Breast epithelium (tissue), 4 donors: Measurements from ENCODE around the gene SMIM11. TPM values are rescaled to one million over a fixed set of nuclear protein-coding genes. Genes with fewer than 3 reads are reported as not detected.
"Not testable (repeated sequence)": the region's sequence is repeated elsewhere in the genome, so short reads cannot be mapped to it uniquely, and the experiment has no call there.

Experiments used
- DNase-seq, 2 donors: peaks; one replicate each; pipeline ENCODE4 v3.0.0-alpha.2; 2019; ENCODE audit warnings: low spot score in 2 of 2
- H3K27ac ChIP-seq, 2 donors: fragments of 200-600 bp; sonication (generic) in 1 of 2; one replicate each; pipeline ENCODE4 v1.5.1; 2016 to 2019; ENCODE audit warnings: mild to moderate bottlenecking in 1 of 2
- H3K27me3 ChIP-seq, 2 donors: fragments of 200-600 bp; sonication (generic) in 1 of 2; one replicate each; pipeline versions ENCODE4 v1.5.1 to v1.6.0; 2017 to 2019; ENCODE audit warnings: control low read depth in 1 of 2, mild to moderate bottlenecking in 1 of 2
- H3K36me3 ChIP-seq: fragments of 200-600 bp; one replicate; pipeline ENCODE4 v1.5.1; 2019
- H3K4me1 ChIP-seq, 2 donors: fragments of 200-600 bp; sonication (generic); one replicate each; pipeline ENCODE4 v1.5.1; 2016 to 2019; ENCODE audit warnings: control low read depth in 1 of 2
- H3K4me3 ChIP-seq, 3 donors: fragments of 200-600 bp; sonication (generic); 1 replicate in 2 of 3; 2 replicates in 1 of 3; pipeline ENCODE4 v1.5.1; 2016 to 2019; ENCODE audit warnings: mild to moderate bottlenecking in 3 of 3, moderate library complexity in 2 of 3
- H3K9me3 ChIP-seq, 2 donors: fragments of 200-600 bp; sonication (generic) in 1 of 2; one replicate each; pipeline ENCODE4 v1.5.1; 2016 to 2019; ENCODE audit warnings: control low read depth in 1 of 2
- intact Hi-C: fragments of 100-400 bp; cut with DNase I; formaldehyde crosslinking; loops from one replicate; pipeline ENCODE4 v1.15.1; 2023; ENCODE audit warnings: low total_unique reads
- total RNA-seq, 3 donors: library from RNA; depleted of rRNA; stranded (reverse); fragments of >200 nt; gene quantifications; one replicate each; pipeline ENCODE4 v1.1.0, GENCODE V29; 2016

Gene SMIM11
- total RNA-seq, 3 donors from 2014 or later, result 8.2 to 22.5 (median 16.4) TPM

GRCh38 chr21:34406102-34406501 lies 30.8 kb downstream of the SMIM11 start:
- H3K4me3 ChIP-seq, H3K9me3 ChIP-seq, H3K27ac ChIP-seq, H3K36me3 ChIP-seq, H3K27me3 ChIP-seq, H3K4me1 ChIP-seq, DNase-seq, intact Hi-C loops: not testable (repeated sequence)

GRCh38 chr21:34406676-34407075 lies 31.4 kb downstream of the SMIM11 start:
- intact Hi-C loops, result not testable (repeated sequence)

GRCh38 chr21:34407294-34407693 lies 32.0 kb downstream of the SMIM11 start:
- H3K4me3 ChIP-seq, H3K27me3 ChIP-seq, H3K27ac ChIP-seq, intact Hi-C loops, H3K9me3 ChIP-seq, DNase-seq, H3K36me3 ChIP-seq, H3K4me1 ChIP-seq: not testable (repeated sequence)

More at GRCh38 chr21:34406676-34407075, 31.4 kb downstream of the SMIM11 start:
- DNase-seq, H3K9me3 ChIP-seq, H3K27me3 ChIP-seq, H3K27ac ChIP-seq, H3K36me3 ChIP-seq, H3K4me3 ChIP-seq, H3K4me1 ChIP-seq: not testable (repeated sequence)

GRCh38 chr21:34417448-34418077 lies 42.3 kb downstream of the SMIM11 start:
- H3K36me3 ChIP-seq, H3K4me1 ChIP-seq, H3K27me3 ChIP-seq, intact Hi-C loops, H3K9me3 ChIP-seq, H3K27ac ChIP-seq, H3K4me3 ChIP-seq, DNase-seq: not testable (repeated sequence)

GRCh38 chr21:34423805-34424204 lies 48.5 kb downstream of the SMIM11 start, which contains the start of gene SMIM34:
Gene SMIM34, minus strand, starts transcription at chr21:34423951. Its CDS starts 112 bp downstream, at chr21:34423839.
- H3K27ac ChIP-seq, H3K27me3 ChIP-seq, H3K4me1 ChIP-seq, H3K4me3 ChIP-seq, H3K9me3 ChIP-seq, intact Hi-C loops, H3K36me3 ChIP-seq, DNase-seq: not testable (repeated sequence)

GRCh38 chr21:34427339-34427738 lies 52.0 kb downstream of the SMIM11 start:
- H3K4me3 ChIP-seq, DNase-seq, H3K4me1 ChIP-seq, H3K36me3 ChIP-seq, H3K9me3 ChIP-seq, intact Hi-C loops, H3K27me3 ChIP-seq, H3K27ac ChIP-seq: not testable (repeated sequence)

- H3K9me3 ChIP-seq, intact Hi-C loops, H3K36me3 ChIP-seq, H3K4me1 ChIP-seq, H3K27ac ChIP-seq, H3K27me3 ChIP-seq, H3K4me3 ChIP-seq, DNase-seq: not testable (repeated sequence)
Measured at GRCh38 chr21:34428441-34428840, 53.1 kb downstream of the SMIM11 start.

GRCh38 chr21:34429710-34430109 lies 54.4 kb downstream of the SMIM11 start:
- intact Hi-C loops, DNase-seq, H3K27me3 ChIP-seq, H3K36me3 ChIP-seq, H3K9me3 ChIP-seq, H3K4me1 ChIP-seq, H3K27ac ChIP-seq, H3K4me3 ChIP-seq: not testable (repeated sequence)

Other genes with a start within 250 kb of the SMIM11 start
- under 1 TPM in 1 of 3 donors, not detected in 2; 0.66 TPM for gene KCNE2, start 11.5 kb upstream of the SMIM11 start, total RNA-seq
- gene SMIM34, start 48.4 kb downstream of the SMIM11 start, total RNA-seq, result not detected
- 1 to 10 TPM; 1.6 to 6.7 (median 2.2) TPM for gene KCNE1, start 136.7 kb downstream of the SMIM11 start, total RNA-seq
- 10 to 100 TPM; 30.1 to 73.0 (median 47.9) TPM for gene RCAN1, start 239.6 kb downstream of the SMIM11 start, total RNA-seq